HG03378 (cell line): ENCODE results near the gene ARHGAP33.

Experiments used
- ATAC-seq: cut with Tn5 transposase; IDR thresholded peaks from one replicate; pipeline ENCODE4 v1.9.1; 2021; ENCODE audit warnings: mild to moderate bottlenecking, moderate library complexity; ENCODE audit not compliant: unreplicated experiment

The ARHGAP33 gene

GRCh38 chr19:35740108-35740422 is 35.3 kb upstream of the ARHGAP33 start:
- ATAC-seq, result no peak

GRCh38 chr19:35740423-35741202 is 34.8 kb upstream of the ARHGAP33 start:
- ATAC-seq, result peak; percentile 37

GRCh38 chr19:35741203-35741515 is 34.2 kb upstream of the ARHGAP33 start:
- no peak for ATAC-seq

GRCh38 chr19:35742121-35742724 is 33.1 kb upstream of the ARHGAP33 start, which contains the start of gene IGFLR1:
Gene IGFLR1, minus strand, starts transcription at chr19:35742452. Its CDS starts 1,272 bp downstream, at chr19:35741180.
- ATAC-seq, result no peak

GRCh38 chr19:35743640-35744429 is 31.5 kb upstream of the ARHGAP33 start:
- ATAC-seq, result no peak

- no peak for ATAC-seq
Measured at GRCh38 chr19:35744430-35745327, 30.7 kb upstream of the ARHGAP33 start.

- ATAC-seq, result peak; percentile 39
Measured at GRCh38 chr19:35745328-35746086, 29.9 kb upstream of the ARHGAP33 start, which contains the start of the genes PSENEN and U2AF1L4. Gene PSENEN, plus strand, starts transcription at chr19:35745651. Its CDS starts 280 bp downstream, at chr19:35745931. Gene U2AF1L4, minus strand, starts transcription at chr19:35745418. Its CDS starts 27 bp downstream, at chr19:35745391.

GRCh38 chr19:35746087-35746462 is 29.3 kb upstream of the ARHGAP33 start:
- no peak for ATAC-seq

GRCh38 chr19:35746531-35746930 is 28.8 kb upstream of the ARHGAP33 start:
- ATAC-seq, result no peak

- ATAC-seq, result peak; percentile 72
Measured at GRCh38 chr19:35748106-35749020, 27.0 kb upstream of the ARHGAP33 start, which contains the start of gene LIN37. Gene LIN37, plus strand, starts transcription at chr19:35748576. Its CDS starts 149 bp downstream, at chr19:35748725.

GRCh38 chr19:35750167-35750566 is 25.2 kb upstream of the ARHGAP33 start:
- ATAC-seq, result no peak

GRCh38 chr19:35751839-35752745 is 23.3 kb upstream of the ARHGAP33 start:
- ATAC-seq, result no peak

GRCh38 chr19:35752746-35753350 is 22.5 kb upstream of the ARHGAP33 start:
- ATAC-seq, result no peak

- no peak for ATAC-seq
Measured at GRCh38 chr19:35753634-35754369, 21.6 kb upstream of the ARHGAP33 start.

GRCh38 chr19:35754370-35755130 is 20.8 kb upstream of the ARHGAP33 start:
- ATAC-seq, result no peak

GRCh38 chr19:35755131-35755549 is 20.2 kb upstream of the ARHGAP33 start:
- ATAC-seq, result no peak
